22Rv1 (cell line): ENCODE measurements around the gene SNX9.

Source experiments
- H3K27ac ChIP-seq: fragments of 450-650 bp; 2 replicates; pipeline ENCODE4 v1.5.1; 2017
- CTCF ChIP-seq: fragments of 450-650 bp; IDR thresholded peaks from 2 replicates; pipeline ENCODE4 v1.5.1; 2017; ENCODE audit warnings: mild to moderate bottlenecking
- ZFX ChIP-seq: fragments of 450-650 bp; IDR thresholded peaks from 2 replicates; pipeline ENCODE4 v1.6.1; 2017; ENCODE audit warnings: antibody characterized with exemption, borderline replicate concordance

Gene SNX9

GRCh38 chr6:157811476-157812173, 11.4 kb upstream of the SNX9 start:
- TF ChIP-seq CTCF (no peak), ZFX (no peak)
- H3K27ac ChIP-seq = no peak overlapping the region

GRCh38 chr6:157812425-157813171, 10.4 kb upstream of the SNX9 start:
- TF ChIP-seq CTCF (no peak), ZFX (no peak)
- no peak overlapping the region for H3K27ac ChIP-seq

- H3K27ac ChIP-seq = no peak overlapping the region
- TF ChIP-seq ZFX = no peak
- no peak for TF ChIP-seq CTCF
Measured at GRCh38 chr6:157813191-157813590, 9.9 kb upstream of the SNX9 start.

- TF ChIP-seq CTCF (no peak), ZFX (no peak)
Measured at GRCh38 chr6:157813750-157814455, 9.1 kb upstream of the SNX9 start.

GRCh38 chr6:157814883-157815282, 8.2 kb upstream of the SNX9 start:
- TF ChIP-seq CTCF = no peak
- no peak for TF ChIP-seq ZFX
- H3K27ac ChIP-seq = no peak overlapping the region

More at GRCh38 chr6:157813750-157814455, 9.1 kb upstream of the SNX9 start:
- no peak overlapping the region for H3K27ac ChIP-seq

GRCh38 chr6:157821342-157822033, 1.6 kb upstream of the SNX9 start:
- no peak overlapping the region for H3K27ac ChIP-seq
- TF ChIP-seq ZFX = no peak
- TF ChIP-seq CTCF = no peak
